ENCODE data around the gene MACF1.

MACF1 gene

GRCh38 chr1:39268112-39268581, 63.7 kb downstream of the MACF1 start:
- no peak for DNase-seq

GRCh38 chr1:39268906-39269305, 64.4 kb downstream of the MACF1 start:
- DNase-seq = no peak

DNA sequence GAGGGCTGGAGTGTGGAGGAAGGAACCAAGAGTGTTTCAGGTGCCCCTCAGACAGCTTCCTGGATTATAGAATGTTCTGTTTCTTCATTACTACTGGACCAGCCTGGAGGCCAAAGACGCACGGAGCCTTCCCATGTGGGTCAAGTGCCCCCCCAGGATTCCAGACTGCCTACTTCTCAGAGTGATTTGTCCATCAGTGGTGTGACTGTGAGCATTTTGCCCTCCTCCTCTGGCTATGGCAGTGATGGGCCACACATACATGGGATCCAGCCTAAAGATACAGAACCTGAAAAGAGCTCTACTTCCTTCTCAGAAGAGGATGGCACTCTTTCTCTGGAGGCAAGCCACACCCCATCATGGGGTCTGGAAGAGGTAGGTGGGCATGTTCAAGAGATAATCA, 64.9 kb downstream of the MACF1 start:
- DNase-seq = no peak

DNA sequence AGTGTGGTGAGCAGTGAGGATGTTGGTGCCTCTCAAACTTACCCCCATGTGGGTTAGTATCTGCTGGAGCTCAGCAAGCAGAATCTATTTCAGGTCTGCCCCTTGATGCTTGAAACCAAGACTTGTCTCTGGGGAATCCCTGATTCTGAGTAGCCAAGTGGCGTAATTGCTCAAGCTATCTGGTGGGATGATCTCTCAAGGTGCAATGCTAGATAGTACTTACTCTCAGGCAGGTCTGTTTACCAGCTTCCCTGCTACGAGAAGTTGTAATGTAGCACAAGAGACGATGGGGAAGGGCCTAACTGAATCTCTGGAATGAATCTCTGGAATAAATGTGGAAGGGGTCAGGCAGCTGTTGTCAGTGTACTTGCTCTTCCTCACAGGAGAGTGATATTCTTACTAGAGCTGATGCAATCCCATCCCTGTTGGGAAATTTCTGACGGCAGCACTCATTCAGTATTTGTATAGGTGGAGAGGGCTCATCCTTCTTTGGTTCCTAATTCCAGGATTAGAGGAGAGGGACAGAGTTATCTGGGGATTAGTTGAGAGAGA, 65.4 kb downstream of the MACF1 start:
- no peak for DNase-seq

GRCh38 chr1:39270368-39270767, 65.9 kb downstream of the MACF1 start:
- no peak for DNase-seq

GRCh38 chr1:39272027-39272797, 67.7 kb downstream of the MACF1 start:
- no peak for DNase-seq

- no peak for DNase-seq
Observed at GRCh38 chr1:39272798-39273469, 68.4 kb downstream of the MACF1 start.

GRCh38 chr1:39275836-39276507, 71.5 kb downstream of the MACF1 start:
- no peak for DNase-seq

DNA sequence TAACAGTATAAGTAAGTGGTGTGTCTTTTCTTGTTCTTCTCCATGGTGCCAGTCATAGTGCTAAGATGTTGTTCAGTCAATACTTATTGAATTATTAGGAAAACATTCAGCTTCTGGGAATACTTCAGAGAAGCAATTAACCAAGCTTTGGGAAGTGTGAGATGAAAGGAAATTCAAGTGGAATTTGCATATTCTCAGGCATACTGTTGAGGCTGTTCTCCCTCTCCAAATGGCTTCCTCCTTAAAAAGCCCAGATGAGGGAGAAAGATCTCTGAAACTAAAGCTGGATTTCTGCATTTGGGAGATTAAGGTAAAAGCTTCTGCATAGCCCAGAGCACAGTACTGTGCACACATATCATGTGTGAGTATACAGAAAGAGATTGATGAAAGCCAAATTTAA, 73.4 kb downstream of the MACF1 start:
- DNase-seq = no peak

- DNase-seq = no peak
Observed at GRCh38 chr1:39282537-39283216, 78.2 kb downstream of the MACF1 start.

DNA sequence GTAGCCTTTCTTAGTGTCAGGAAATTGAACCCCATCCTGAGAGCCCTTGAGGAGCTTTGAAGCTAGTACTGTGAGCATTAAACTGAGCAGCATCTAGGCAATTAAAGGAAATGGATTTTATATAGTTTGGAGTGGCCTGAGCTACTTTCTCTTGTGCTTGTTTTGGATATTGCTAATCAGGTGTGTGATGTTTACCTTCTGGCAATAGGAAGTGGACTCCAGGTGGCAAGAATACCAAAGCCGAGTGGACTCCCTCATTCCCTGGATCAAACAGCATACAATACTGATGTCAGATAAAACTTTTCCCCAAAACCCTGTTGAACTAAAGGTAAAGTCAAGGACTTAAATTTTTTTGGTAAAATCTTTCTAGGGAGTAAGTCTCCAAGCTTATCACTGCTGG, 79.4 kb downstream of the MACF1 start:
- no peak for DNase-seq

- DNase-seq = no peak
Observed at GRCh38 chr1:39287541-39287940, 83.0 kb downstream of the MACF1 start.

GRCh38 chr1:39288735-39289465, 84.4 kb downstream of the MACF1 start:
- no peak for DNase-seq

DNA sequence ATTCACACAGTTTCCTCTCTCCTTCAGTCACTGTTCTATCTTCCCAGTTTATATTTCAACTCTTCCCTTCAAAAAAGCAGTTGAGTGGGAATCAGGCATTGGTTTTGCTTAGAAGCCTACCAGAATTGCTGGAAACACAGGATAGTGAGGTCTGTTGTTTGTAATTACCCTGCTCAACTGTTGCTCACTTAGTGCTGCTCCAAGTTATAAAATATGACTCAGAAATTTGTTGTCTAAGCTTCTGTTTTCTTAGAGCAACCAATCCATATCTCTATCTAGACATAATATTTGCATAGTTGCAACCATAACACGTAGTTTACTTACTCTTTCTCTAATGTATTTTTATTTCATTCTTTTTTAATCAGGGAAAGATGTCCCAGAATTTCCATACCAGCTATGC, 87.9 kb downstream of the MACF1 start:
- DNase-seq = no peak

- no peak for DNase-seq
Observed at GRCh38 chr1:39293375-39294070, 89.0 kb downstream of the MACF1 start.

DNA sequence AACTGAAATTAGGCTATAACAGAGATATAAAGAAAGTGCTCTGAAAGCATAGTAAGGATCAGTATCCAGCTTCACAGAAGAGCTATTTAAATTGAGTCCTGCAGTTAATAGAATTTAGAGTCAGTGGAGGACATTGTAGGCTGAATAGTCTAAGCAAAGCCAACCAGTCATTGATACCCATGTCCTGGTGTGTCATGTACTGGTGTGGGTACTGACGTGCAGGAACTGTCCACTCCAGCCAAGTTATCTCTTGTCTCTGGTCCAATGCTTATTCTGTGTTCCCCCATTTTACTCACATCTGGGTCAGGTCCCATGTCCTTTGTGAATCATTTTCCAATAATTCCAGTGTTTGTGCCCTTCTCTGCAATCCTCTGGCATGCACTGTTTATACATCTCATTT, 90.0 kb downstream of the MACF1 start:
- DNase-seq = no peak

GRCh38 chr1:39295901-39296300, 91.4 kb downstream of the MACF1 start:
- DNase-seq = no peak

DNA sequence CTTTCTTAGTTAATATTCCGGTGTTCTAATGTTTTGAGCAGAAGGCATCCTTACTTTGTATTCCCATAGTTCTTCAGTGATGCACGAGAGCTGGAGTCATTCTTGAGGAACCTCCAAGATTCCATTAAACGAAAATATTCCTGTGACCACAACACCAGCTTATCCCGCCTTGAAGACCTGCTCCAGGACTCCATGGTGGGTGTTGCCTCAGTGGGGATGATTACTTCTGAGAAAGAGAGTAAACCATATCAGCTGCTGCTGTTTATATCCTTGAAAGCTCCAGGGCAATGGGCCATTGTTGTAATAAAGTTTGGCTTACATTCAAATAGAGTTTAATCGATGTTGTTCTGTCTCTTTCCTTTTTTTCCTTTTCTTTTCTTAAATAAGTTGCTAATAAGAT, 93.1 kb downstream of the MACF1 start:
- no peak for DNase-seq

GRCh38 chr1:39301606-39302005, 97.1 kb downstream of the MACF1 start:
- DNase-seq = no peak

- DNase-seq = no peak
Observed at GRCh38 chr1:39305555-39305954, 101.1 kb downstream of the MACF1 start.

GRCh38 chr1:39310015-39310414, 105.5 kb downstream of the MACF1 start:
- no peak for DNase-seq

GRCh38 chr1:39310691-39311090, 106.2 kb downstream of the MACF1 start:
- no peak for DNase-seq
